K562 (cell line): ENCODE data around the gene FGF2. TPM values are rescaled to one million over a fixed set of nuclear protein-coding genes. Genes with fewer than 3 reads are reported as not detected.

Experiments used
- BCOR ChIP-seq: fragments of 450-650 bp; IDR thresholded peaks from 2 replicates; pipeline ENCODE4 v1.6.1; 2016
- CTBP1 ChIP-seq: fragments of 450-650 bp; IDR thresholded peaks from 2 replicates; pipeline ENCODE4 v1.6.1; 2016; ENCODE audit warnings: borderline replicate concordance
- DPF2 ChIP-seq: fragments of 450-650 bp; IDR thresholded peaks from 2 replicates; pipeline ENCODE4 v1.6.1; 2016
- FOXA3 ChIP-seq, 2 experiments: fragments of 450-650 bp in 1 of 2; sonication (generic) in 1 of 2; formaldehyde crosslinking; IDR thresholded peaks in 1 of 2; conservative IDR thresholded peaks in 1 of 2; 2 replicates each; pipeline versions ENCODE4 v1.4.0 to v1.8.0; 2020 to 2022; ENCODE audit warnings: mild to moderate bottlenecking in 2 of 2, missing genetic modification reagents in 1 of 2
- FOXK1 ChIP-seq: sonication (generic); formaldehyde crosslinking; IDR thresholded peaks from 2 replicates; pipeline ENCODE4 v1.8.0; 2022; ENCODE audit warnings: missing genetic modification reagents, mild to moderate bottlenecking, borderline replicate concordance
- HMG20A ChIP-seq: fragments of 450-650 bp; formaldehyde crosslinking; conservative IDR thresholded peaks from 2 replicates; pipeline ENCODE4 v1.4.0; 2020; ENCODE audit warnings: mild to moderate bottlenecking, mixed read lengths
- HNRNPUL1 ChIP-seq: fragments of 200-400 bp; formaldehyde crosslinking; IDR thresholded peaks from 2 replicates; pipeline ENCODE4 v1.6.1; 2017; ENCODE audit warnings: low read length
- KAT8 ChIP-seq: fragments of 450-650 bp; IDR thresholded peaks from 2 replicates; pipeline ENCODE4 v1.6.1; 2016; ENCODE audit warnings: low read depth, mild to moderate bottlenecking
- NR2C2 ChIP-seq, 2 experiments: fragments of 200-800 bp in 1 of 2; sonication (Bioruptor generic) in 1 of 2; sonication (generic) in 1 of 2; formaldehyde crosslinking in 1 of 2; IDR thresholded peaks; 2 replicates each; pipeline versions ENCODE4 v1.6.1 to v1.8.0; 2016 to 2022; ENCODE audit warnings: mild to moderate bottlenecking in 1 of 2, missing compliant biosample characterization in 1 of 2, missing genetic modification characterization in 1 of 2, missing genetic modification reagents in 1 of 2
- OTX1 ChIP-seq: fragments of 450-650 bp; formaldehyde crosslinking; IDR thresholded peaks from 2 replicates; pipeline ENCODE4 v1.4.0; 2022; ENCODE audit warnings: mild to moderate bottlenecking
- RBM17 ChIP-seq: fragments of 200-400 bp; formaldehyde crosslinking; IDR thresholded peaks from 2 replicates; pipeline ENCODE4 v1.6.1; 2017; ENCODE audit warnings: low read depth, mild to moderate bottlenecking, low read length, borderline replicate concordance
- SMARCA4 ChIP-seq: fragments of 450-650 bp; IDR thresholded peaks from 2 replicates; pipeline ENCODE4 v1.6.1; 2016
- SMARCC2 ChIP-seq: fragments of 450-650 bp; IDR thresholded peaks from 2 replicates; pipeline ENCODE4 v1.6.1; 2017; ENCODE audit warnings: antibody characterized with exemption, moderate library complexity, mild to moderate bottlenecking, low read depth
- SPI1 ChIP-seq: IDR thresholded peaks from 2 replicates; pipeline ENCODE4 v1.6.1; 2011; ENCODE audit warnings: low read depth, low read length, control low read depth, borderline replicate concordance
- STAT5A ChIP-seq: IDR thresholded peaks from 2 replicates; pipeline ENCODE4 v1.6.1; 2012; ENCODE audit warnings: low read length, inconsistent platforms, borderline replicate concordance
- TCF3 ChIP-seq: sonication (generic); formaldehyde crosslinking; IDR thresholded peaks from 2 replicates; pipeline ENCODE4 v1.4.0; 2020; ENCODE audit warnings: mild to moderate bottlenecking, missing genetic modification reagents
- ZBTB34 ChIP-seq: fragments of 250-450 bp; sonication (Bioruptor Pico); IDR thresholded peaks from 2 replicates; pipeline ENCODE4 v1.8.0; 2021; ENCODE audit warnings: mild to moderate bottlenecking, moderate library complexity
- ZFX ChIP-seq: sonication (generic); formaldehyde crosslinking; IDR thresholded peaks from 2 replicates; pipeline ENCODE4 v1.8.0; 2022; ENCODE audit warnings: mild to moderate bottlenecking, missing genetic modification reagents, moderate library complexity
- ZNF311 ChIP-seq: fragments of 250-450 bp; sonication (Bioruptor Pico); IDR thresholded peaks from 2 replicates; pipeline ENCODE4 v1.4.0; 2020; ENCODE audit warnings: mild to moderate bottlenecking, moderate library complexity
- ZNF507 ChIP-seq: conservative IDR thresholded peaks from 2 replicates; pipeline ENCODE4 v1.6.1; 2017; ENCODE audit warnings: missing genetic modification characterization, missing compliant biosample characterization
- ZNF766 ChIP-seq: fragments of 200-800 bp; sonication (Bioruptor generic); conservative IDR thresholded peaks from 2 replicates; pipeline ENCODE4 v1.6.1; 2016; ENCODE audit warnings: missing genetic modification characterization, missing compliant biosample characterization
- ZSCAN29 ChIP-seq: fragments of 450-650 bp; IDR thresholded peaks from 2 replicates; pipeline ENCODE4 v1.6.1; 2017
- polyA plus RNA-seq, 8 experiments: library from polyadenylated mRNA; depleted of rRNA in 4 of 8; stranded (reverse) in 5 of 8; unstranded in 3 of 8; fragments of >200 nt; fragmentation: Nextera tagmentation in 2 of 8; fragmentation: Illumina TruSeq in 1 of 8; extraction: Ambion mirVana in 2 of 8; extraction: Trizol in 1 of 8; gene quantifications; 2 replicates each; pipeline versions ENCODE4 v1.2.1 to v1.2.3, GENCODE V29; 2011 to 2014; ENCODE audit warnings: inconsistent platforms in 1 of 8, missing spikeins in 1 of 8
- total RNA-seq, 7 experiments: library from RNA; depleted of rRNA in 6 of 7; stranded (reverse); fragments of >200 nt in 6 of 7; fragmentation: Illumina TruSeq in 2 of 7; extraction: Trizol in 2 of 7; gene quantifications; 2 replicates each; pipeline versions ENCODE4 v1.2.1 to v1.2.3, GENCODE V29; 2011 to 2021; ENCODE audit warnings: low replicate concordance in 1 of 7

FGF2 gene
- total and polyA plus RNA-seq, 9 of the 15 experiments (the other 6 are each of a cell fraction or from before 2014, with no cell fraction given), result 2.5 to 19.4 (median 9.2) TPM

DNA sequence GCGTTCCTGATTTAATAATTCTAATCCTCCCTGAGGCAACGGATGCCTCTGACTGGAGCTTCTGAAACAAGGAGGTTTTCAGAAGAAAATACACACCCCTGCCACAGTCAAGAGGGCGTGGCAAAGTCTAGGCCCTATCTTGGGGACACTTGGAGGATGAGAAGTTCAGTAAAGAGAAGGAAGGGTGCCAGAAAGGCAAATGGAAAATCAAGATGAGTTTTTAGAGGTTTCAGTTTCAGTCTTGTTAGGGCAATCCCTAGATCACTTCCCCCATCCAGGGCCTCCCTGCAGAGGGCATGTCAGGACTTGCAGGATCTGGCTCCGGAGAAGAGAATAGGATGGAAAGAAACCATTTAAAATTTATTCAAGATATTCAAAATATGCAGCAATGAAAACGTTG lies 28.5 kb upstream of the FGF2 start (continued):
- TF ChIP-seq OTX1 (no peak), HNRNPUL1 (no peak), SMARCC2 (no peak), STAT5A (no peak), KAT8 (no peak), BCOR (no peak), HMG20A (CRISPR knock-in tag) (no peak), ZFX (CRISPR knock-in tag) (no peak), TCF3 (CRISPR knock-in tag) (peak; percentile 12; the same call in 1 of the 2 replicates), ZNF766 (peak; percentile 98), ZNF311 (CRISPR knock-in tag) (no peak), SPI1 (peak; percentile 42; the same call in 1 of the 2 replicates), SMARCA4 (0 out of 2 replicates have a peak, but pooled peaks have one; percentile 36), ZBTB34 (no peak), RBM17 (no peak), FOXK1 (no peak), FOXA3 (CRISPR knock-in tag; conservative IDR thresholded peaks at IDR 0.05 in 1 of 2, IDR thresholded peaks at IDR 0.05 in 1 of 2) (no peak), NR2C2 (CRISPR knock-in tag; IDR thresholded peaks at IDR 0.05) (no peak), NR2C2 (tag; IDR thresholded peaks at IDR 0.05) (peak; percentile 48; the same call in 1 of the 2 replicates), DPF2 (0 out of 2 replicates have a peak, but pooled peaks have one; percentile 48), CTBP1 (peak; percentile 75; the same call in 1 of the 2 replicates), ZSCAN29 (no peak), ZNF507 (tag) (no peak)
